Tibial nerve (tissue), 4 donors: ENCODE results near the gene TGDS. TPM values are rescaled to one million over a fixed set of nuclear protein-coding genes. Genes with fewer than 3 reads are reported as not detected.

Experiments
- DNase-seq, 2 donors: peaks; one replicate each; pipeline ENCODE4 v3.0.0-alpha.2; 2019; ENCODE audit warnings: low spot score in 2 of 2
- H3K27ac ChIP-seq, 4 donors: fragments of 200-600 bp; sonication (generic) in 3 of 4; one replicate each; pipeline ENCODE4 v1.5.1; 2017 to 2019; ENCODE audit warnings: mild to moderate bottlenecking in 1 of 4
- H3K27me3 ChIP-seq, 2 donors: fragments of 200-600 bp; sonication (generic) in 1 of 2; one replicate each; pipeline versions ENCODE4 v1.5.1 to v1.6.0; 2017 to 2019
- H3K36me3 ChIP-seq, 3 donors: fragments of 200-600 bp; sonication (generic); one replicate each; pipeline ENCODE4 v1.5.1; 2018 to 2019
- H3K4me1 ChIP-seq, 4 donors: fragments of 200-600 bp; sonication (generic) in 3 of 4; one replicate each; pipeline ENCODE4 v1.5.1; 2017 to 2019
- H3K4me3 ChIP-seq, 4 donors: fragments of 200-600 bp; sonication (generic) in 3 of 4; one replicate each; pipeline ENCODE4 v1.5.1; 2017 to 2019; ENCODE audit warnings: mild to moderate bottlenecking in 1 of 4, moderate library complexity in 1 of 4
- H3K9me3 ChIP-seq, 4 donors: fragments of 200-600 bp; sonication (generic) in 3 of 4; one replicate each; pipeline ENCODE4 v1.5.1; 2017 to 2019
- EP300 ChIP-seq, 2 donors: sonication (generic); formaldehyde crosslinking; IDR thresholded peaks; one replicate each; pipeline ENCODE4 v1.6.1; 2017; ENCODE audit warnings: antibody characterized with exemption in 2 of 2, mild to moderate bottlenecking in 1 of 2
- POLR2A ChIP-seq, 2 donors: fragments of 450-650 bp; IDR thresholded peaks; one replicate each; pipeline ENCODE4 v1.6.1; 2017; ENCODE audit warnings: antibody characterized with exemption in 2 of 2, mild to moderate bottlenecking in 2 of 2, moderate library complexity in 2 of 2
- WGBS, 2 donors: methylation state at CpG; one replicate each; pipeline ENCODE4 v1.1.5; 2018; 5-methylcytosine and 5-hydroxymethylcytosine counted together
- total RNA-seq, 4 donors: library from RNA; depleted of rRNA; stranded (reverse); fragments of >200 nt; gene quantifications; one replicate each; pipeline ENCODE4 v1.1.0, GENCODE V29; 2016
- TF ChIP-seq, protein P1 (sequence below), 5 experiments: fragments of 200-600 bp in 3 of 5; fragments of 450-650 bp in 2 of 5; sonication (generic) in 3 of 5; IDR thresholded peaks; one replicate each; pipeline ENCODE4 v1.5.1; 2016 to 2019; ENCODE audit warnings: antibody characterized with exemption in 5 of 5, mild to moderate bottlenecking in 3 of 5, moderate library complexity in 2 of 5

The TGDS gene
- total RNA-seq, 4 donors from 2014 or later: 10.2 to 14.2 (median 12.3) TPM

DNA sequence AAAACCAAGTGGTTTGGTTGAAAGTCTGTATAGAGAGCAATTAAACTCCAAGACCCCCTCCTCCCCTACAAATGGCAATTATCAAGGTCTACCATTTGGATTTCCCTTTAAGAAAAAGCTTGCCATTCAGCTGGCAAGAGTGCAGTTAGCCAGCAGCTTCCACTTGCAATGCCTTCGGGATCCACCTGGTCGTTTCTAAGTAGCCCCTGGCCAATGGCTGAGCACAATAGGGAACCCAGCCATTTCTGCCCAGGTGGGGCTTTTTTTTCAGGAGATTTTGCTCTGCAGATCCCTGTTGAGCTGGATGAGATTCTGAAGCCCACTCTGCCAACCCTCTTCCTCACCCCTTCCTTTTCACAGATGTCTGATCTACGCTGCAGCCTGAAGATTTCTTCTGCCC is 26.3 kb downstream of the TGDS start:
- Histone ChIP-seq H3K36me3 (peaks cover 0 to 59% (median 10%) of the 10 kb centered on the region in 3 donors), H3K4me3 (no peak overlapping the region), H3K27me3 (no peaks in the 10 kb centered on the region), H3K9me3 (no peaks in the 10 kb centered on the region), H3K27ac (no peak overlapping the region), H3K4me1 (no peaks in the 10 kb centered on the region)
- TF ChIP-seq, protein P1, sequence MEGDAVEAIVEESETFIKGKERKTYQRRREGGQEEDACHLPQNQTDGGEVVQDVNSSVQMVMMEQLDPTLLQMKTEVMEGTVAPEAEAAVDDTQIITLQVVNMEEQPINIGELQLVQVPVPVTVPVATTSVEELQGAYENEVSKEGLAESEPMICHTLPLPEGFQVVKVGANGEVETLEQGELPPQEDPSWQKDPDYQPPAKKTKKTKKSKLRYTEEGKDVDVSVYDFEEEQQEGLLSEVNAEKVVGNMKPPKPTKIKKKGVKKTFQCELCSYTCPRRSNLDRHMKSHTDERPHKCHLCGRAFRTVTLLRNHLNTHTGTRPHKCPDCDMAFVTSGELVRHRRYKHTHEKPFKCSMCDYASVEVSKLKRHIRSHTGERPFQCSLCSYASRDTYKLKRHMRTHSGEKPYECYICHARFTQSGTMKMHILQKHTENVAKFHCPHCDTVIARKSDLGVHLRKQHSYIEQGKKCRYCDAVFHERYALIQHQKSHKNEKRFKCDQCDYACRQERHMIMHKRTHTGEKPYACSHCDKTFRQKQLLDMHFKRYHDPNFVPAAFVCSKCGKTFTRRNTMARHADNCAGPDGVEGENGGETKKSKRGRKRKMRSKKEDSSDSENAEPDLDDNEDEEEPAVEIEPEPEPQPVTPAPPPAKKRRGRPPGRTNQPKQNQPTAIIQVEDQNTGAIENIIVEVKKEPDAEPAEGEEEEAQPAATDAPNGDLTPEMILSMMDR (IDR thresholded peaks at IDR 0.05): no peak
- no peak for TF ChIP-seq EP300 (IDR thresholded peaks at IDR 0.05)
- TF ChIP-seq POLR2A (IDR thresholded peaks at IDR 0.05): no peak
- 84 to 90% methylated on average over 3 of the region's 3 CpGs for WGBS, 2 donors
- DNase-seq: no peak

DNA sequence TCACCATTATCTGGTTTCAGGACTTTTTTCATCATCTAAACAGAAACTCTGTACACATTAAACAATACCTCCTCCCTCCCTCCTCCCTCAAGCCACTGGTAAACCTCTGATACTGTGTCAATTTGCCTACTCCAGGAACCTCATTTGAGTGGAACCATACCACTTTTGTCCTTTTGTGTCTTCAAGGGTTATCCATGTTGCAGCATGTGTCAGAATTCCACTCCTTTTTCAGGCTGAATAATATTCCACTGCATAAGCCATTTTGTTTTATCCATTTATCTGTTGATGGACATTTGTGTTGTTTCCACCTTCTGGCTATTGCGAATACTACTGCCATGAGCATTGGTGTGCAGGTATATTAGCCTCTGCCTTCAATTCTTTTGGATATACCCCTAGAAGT is 27.5 kb downstream of the TGDS start:
- Histone ChIP-seq H3K9me3 (no peaks in the 10 kb centered on the region), H3K27ac (no peak overlapping the region), H3K4me1 (no peaks in the 10 kb centered on the region), H3K36me3 (peaks cover 0 to 53% (median 7%) of the 10 kb centered on the region in 3 donors), H3K4me3 (no peak overlapping the region), H3K27me3 (no peaks in the 10 kb centered on the region)
- 100% methylated on average over 1 of the region's 1 CpG for WGBS, 2 donors
- no peak for DNase-seq
- TF ChIP-seq, protein P1 (IDR thresholded peaks at IDR 0.05): no peak
- no peak for TF ChIP-seq EP300 (IDR thresholded peaks at IDR 0.05)
- TF ChIP-seq POLR2A (IDR thresholded peaks at IDR 0.05): no peak

DNA sequence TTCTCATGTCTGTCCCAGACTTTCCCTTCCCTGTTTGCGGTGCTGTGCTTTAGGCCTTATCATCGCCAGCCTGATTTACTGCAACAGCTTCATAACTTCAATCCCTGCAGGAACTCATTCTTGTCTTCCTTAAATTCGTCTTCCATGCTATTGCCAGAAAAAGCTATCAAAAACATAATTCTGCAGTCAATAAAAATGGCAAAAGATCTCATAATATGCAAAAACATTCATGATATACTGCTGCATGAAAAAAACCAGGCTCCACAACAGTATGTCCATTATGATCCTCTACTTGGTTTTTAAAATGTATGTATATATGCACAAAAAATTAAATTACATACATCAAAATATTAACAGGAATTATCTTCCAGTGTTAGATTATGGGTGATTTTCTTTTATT is 28.4 kb downstream of the TGDS start:
- Histone ChIP-seq H3K4me1 (no peaks in the 10 kb centered on the region), H3K4me3 (no peak overlapping the region), H3K27me3 (no peaks in the 10 kb centered on the region), H3K27ac (no peak overlapping the region), H3K9me3 (no peaks in the 10 kb centered on the region), H3K36me3 (peaks cover 0 to 52% (median 0%) of the 10 kb centered on the region in 3 donors)
- DNase-seq: no peak
- WGBS, 2 donors: 84 to 90% methylated on average over 3 of the region's 3 CpGs
- TF ChIP-seq, protein P1 (IDR thresholded peaks at IDR 0.05): no peak
- TF ChIP-seq EP300 (IDR thresholded peaks at IDR 0.05) (no peak), POLR2A (IDR thresholded peaks at IDR 0.05) (no peak)

DNA sequence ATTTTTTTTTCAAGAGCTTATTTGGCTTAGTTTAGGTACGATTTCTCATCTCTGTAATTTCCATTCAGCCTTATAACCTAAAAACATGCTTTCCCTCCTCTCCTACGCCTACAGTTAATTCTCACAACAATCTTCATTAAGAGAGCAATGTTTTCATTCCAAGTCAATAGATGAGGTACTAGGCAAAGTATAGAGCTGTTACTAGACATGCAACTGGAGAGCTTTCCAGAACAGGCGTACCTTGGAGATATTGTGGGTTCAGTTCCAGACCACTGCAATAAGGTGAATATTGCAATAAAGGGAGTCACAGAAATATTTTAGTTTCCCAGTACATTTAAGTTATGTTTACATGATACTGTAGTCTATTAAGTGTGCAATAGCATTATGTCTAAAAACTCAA is 34.8 kb downstream of the TGDS start:
- Histone ChIP-seq H3K27ac (no peak overlapping the region), H3K4me1 (no peaks in the 10 kb centered on the region), H3K36me3 (peaks cover 0 to 12% (median 0%) of the 10 kb centered on the region in 3 donors), H3K9me3 (no peaks in the 10 kb centered on the region), H3K27me3 (no peaks in the 10 kb centered on the region), H3K4me3 (no peak overlapping the region)
- no peak for DNase-seq
- 83 to 86% methylated on average over 3 of the region's 3 CpGs for WGBS, 2 donors
- TF ChIP-seq EP300 (IDR thresholded peaks at IDR 0.05) (no peak), POLR2A (IDR thresholded peaks at IDR 0.05) (no peak)
- TF ChIP-seq, protein P1 (IDR thresholded peaks at IDR 0.05): no peak

DNA sequence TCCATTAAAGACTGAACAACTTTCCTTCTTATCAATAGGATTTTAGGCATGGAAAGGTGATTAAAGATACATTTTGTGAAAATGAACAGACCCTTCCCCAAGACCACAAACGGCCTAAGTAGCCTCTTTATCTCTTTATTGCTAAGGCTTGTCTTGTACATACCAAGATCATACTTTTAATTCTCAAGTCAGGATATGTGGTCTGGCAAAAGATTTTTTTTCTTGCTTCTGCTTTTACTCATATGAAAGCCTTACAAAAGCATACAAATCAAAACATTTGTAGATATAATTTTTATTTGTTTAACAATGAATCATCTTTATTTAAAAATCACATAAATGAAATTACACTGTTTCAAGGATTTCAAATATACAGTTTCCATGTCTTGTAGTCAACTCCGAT is 35.8 kb downstream of the TGDS start:
- Histone ChIP-seq H3K27ac (no peak overlapping the region), H3K27me3 (no peaks in the 10 kb centered on the region), H3K4me1 (no peaks in the 10 kb centered on the region), H3K9me3 (no peaks in the 10 kb centered on the region), H3K36me3 (peaks cover 0 to 12% (median 0%) of the 10 kb centered on the region in 3 donors), H3K4me3 (no peak overlapping the region)
- WGBS, 2 donors: 71% methylated on average over 2 of the region's 2 CpGs
- DNase-seq: no peak
- TF ChIP-seq EP300 (IDR thresholded peaks at IDR 0.05) (no peak), POLR2A (IDR thresholded peaks at IDR 0.05) (no peak)
- TF ChIP-seq, protein P1 (IDR thresholded peaks at IDR 0.05): no peak
